Measurements from ENCODE around the gene ARHGEF5.
"Not testable (repeated sequence)": the region's sequence is repeated elsewhere in the genome, so short reads cannot be mapped to it uniquely, and the experiment has no call there.

Gene ARHGEF5

DNA sequence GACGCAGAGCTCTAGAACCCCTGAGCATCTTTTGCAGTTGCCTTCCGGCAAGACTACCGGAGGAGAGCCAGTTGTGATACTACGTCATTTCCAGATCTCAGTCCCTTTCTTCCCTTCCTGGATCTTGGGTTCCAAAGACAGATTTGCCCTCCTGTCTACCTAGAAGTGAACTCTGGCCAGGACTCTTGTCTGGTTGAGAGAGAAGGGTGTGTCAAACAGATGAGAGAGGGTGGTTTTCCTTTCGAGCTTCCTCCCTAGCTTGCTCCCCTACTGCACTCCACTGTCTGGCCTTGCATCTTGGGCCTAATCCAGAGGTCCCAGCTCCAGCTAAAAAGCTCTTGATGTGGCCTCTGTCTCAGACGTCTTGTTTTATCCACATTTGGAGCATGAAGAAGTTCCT lies 983 bp downstream of the ARHGEF5 start:
- H3K27me3 ChIP-seq (ENCODE audit: low read depth); H3K4me3 ChIP-seq; in situ Hi-C loops (cut with MboI; ENCODE audit: low sequenced_read_pairs); DNase-seq (ENCODE audit: low spot score in 2 of 2); H3K4me1 ChIP-seq; H3K9me3 ChIP-seq; H3K36me3 ChIP-seq (replicated peaks): not testable (repeated sequence)

DNA sequence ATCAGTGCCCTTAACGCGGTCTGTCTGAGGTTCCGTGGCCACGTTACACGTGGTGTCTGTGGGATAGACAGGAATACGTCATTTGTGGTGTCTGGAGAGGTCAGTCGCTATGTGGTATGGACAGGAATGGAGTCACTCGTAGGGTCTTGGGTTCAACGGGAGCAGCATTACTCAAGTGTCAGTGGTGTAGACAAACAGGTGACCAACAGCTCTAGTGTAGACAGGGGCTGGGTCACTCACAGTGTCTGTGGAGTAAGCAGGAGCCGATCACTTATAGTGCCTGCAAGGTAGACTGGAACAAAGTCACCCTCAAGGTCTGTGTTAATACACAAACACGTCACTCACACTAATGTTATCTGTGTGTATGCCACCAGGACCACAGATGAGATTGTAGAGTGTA lies 1.7 kb downstream of the ARHGEF5 start:
- H3K4me3 ChIP-seq; H3K27me3 ChIP-seq (ENCODE audit: low read depth): not testable (repeated sequence)

DNA sequence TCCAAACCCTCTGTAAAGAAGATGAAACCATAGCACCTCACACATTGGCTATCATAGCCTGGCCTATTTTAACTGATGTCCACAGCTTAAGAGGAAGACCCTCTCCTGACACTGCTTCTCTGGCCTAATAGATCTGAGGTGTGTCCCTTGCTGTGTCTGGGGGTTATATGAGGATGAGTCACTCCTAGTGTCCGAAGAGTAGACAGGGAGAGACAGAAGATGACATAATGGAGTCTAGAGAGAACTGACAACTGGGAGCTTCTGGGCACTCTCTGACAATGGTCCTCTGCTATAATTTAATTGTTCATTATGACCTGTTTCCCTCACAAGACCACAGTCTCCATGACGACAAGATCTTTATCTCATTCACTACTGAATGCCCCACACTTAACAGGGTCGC lies 6.9 kb downstream of the ARHGEF5 start:
- in situ Hi-C loops (cut with MboI; ENCODE audit: low sequenced_read_pairs); DNase-seq (ENCODE audit: low spot score in 2 of 2); H3K4me3 ChIP-seq; H3K27me3 ChIP-seq (ENCODE audit: low read depth); H3K4me1 ChIP-seq; H3K36me3 ChIP-seq (replicated peaks); H3K9me3 ChIP-seq: not testable (repeated sequence)

More for the DNA sequence above, 1.7 kb downstream of the ARHGEF5 start:
- H3K9me3 ChIP-seq; DNase-seq (ENCODE audit: low spot score in 2 of 2); in situ Hi-C loops (cut with MboI; ENCODE audit: low sequenced_read_pairs); H3K36me3 ChIP-seq (replicated peaks); H3K4me1 ChIP-seq: not testable (repeated sequence)

DNA sequence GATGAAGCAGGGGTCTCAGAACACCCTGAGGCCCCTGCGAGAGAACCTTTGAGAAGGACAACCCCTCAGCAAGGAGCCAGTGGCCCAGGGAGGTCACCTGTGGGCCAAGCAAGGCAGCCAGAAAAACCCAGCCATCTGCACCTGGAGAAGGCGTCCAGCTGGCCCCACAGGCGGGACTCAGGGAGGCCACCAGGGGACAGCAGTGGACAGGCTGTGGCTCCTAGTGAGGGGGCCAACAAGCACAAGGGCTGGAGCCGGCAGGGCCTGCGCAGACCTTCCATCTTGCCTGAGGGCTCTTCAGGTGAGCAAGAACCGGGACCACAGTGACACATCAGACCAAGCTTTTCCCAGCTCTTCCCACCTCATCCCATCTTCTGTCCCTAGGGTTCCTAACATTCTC lies 10.3 kb downstream of the ARHGEF5 start:
- H3K36me3 ChIP-seq (replicated peaks); DNase-seq (ENCODE audit: low spot score in 2 of 2); H3K27me3 ChIP-seq (ENCODE audit: low read depth); H3K9me3 ChIP-seq; H3K4me3 ChIP-seq; H3K4me1 ChIP-seq; in situ Hi-C loops (cut with MboI; ENCODE audit: low sequenced_read_pairs): not testable (repeated sequence)

DNA sequence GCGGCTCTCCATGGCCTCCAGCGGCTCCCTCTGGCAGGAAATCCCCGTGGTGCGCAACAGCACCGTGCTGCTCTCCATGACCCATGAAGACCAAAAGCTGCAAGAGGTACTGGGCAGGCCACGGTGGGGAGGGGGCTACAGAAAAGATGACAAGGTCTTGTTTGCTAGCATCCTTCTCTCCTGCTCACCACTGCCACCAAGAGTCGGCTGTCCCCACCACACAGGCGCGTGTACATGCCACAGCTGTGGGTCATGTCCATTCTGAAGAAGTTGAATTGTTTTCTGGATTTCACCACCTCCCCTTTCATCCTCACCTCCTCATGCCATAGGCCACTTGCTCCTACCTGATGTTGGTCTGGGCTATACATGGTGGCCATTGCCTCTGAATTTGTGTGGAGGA lies 12.0 kb downstream of the ARHGEF5 start:
- H3K9me3 ChIP-seq; DNase-seq (ENCODE audit: low spot score in 2 of 2); H3K27me3 ChIP-seq (ENCODE audit: low read depth); H3K4me1 ChIP-seq; H3K36me3 ChIP-seq (replicated peaks); in situ Hi-C loops (cut with MboI; ENCODE audit: low sequenced_read_pairs); H3K4me3 ChIP-seq: not testable (repeated sequence)

DNA sequence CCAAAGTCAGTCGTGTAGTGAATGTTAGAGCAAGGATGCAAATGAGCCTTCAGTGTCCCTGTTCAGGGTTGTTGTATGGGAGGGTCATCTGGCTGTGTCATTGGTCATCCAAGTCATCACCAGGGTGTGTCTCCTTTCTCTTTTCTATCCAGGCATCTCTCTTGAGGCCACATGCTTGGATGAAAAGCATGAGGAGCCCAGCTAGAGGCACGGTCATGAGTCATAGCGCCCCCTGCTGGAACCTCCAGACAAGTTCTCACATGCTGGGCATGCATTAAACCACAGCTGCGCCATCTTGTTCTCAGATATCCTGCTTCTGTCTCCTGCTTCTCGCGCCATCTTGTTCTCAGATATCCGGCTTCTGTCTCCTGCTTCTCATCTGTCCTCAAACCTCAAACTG lies 14.0 kb downstream of the ARHGEF5 start:
- H3K4me3 ChIP-seq; H3K27me3 ChIP-seq (ENCODE audit: low read depth); H3K36me3 ChIP-seq (replicated peaks); H3K9me3 ChIP-seq; H3K4me1 ChIP-seq; in situ Hi-C loops (cut with MboI; ENCODE audit: low sequenced_read_pairs); DNase-seq (ENCODE audit: low spot score in 2 of 2): not testable (repeated sequence)

DNA sequence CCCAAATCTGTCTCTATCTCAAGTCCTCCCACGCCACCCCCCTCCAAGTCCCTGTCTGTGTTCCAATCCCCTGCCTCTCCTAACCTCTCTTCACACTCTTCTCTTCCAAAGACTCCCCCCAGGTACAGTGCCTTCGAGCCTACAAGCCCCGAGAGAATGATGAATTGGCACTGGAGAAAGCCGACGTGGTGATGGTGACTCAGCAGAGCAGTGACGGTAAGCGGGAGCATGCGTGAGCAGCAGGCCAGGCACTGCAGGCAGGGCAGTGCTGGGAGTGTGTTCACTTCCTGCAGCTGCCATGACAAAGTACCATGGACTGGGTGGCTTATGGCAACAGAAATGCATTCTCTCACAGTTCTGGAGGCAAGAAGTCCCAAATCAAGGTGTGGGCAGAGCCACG lies 23.4 kb downstream of the ARHGEF5 start:
- DNase-seq (ENCODE audit: low spot score in 2 of 2): no peak
- Histone ChIP-seq H3K4me3 (no peak overlapping the region), H3K36me3 (replicated peaks) (no peaks in the 10 kb centered on the region), H3K27me3 (ENCODE audit: low read depth) (no peaks in the 10 kb centered on the region), H3K4me1 (no peaks in the 10 kb centered on the region), H3K9me3 (no peaks in the 10 kb centered on the region)
- in situ Hi-C loops (cut with MboI; ENCODE audit: low sequenced_read_pairs): no loop called here

DNA sequence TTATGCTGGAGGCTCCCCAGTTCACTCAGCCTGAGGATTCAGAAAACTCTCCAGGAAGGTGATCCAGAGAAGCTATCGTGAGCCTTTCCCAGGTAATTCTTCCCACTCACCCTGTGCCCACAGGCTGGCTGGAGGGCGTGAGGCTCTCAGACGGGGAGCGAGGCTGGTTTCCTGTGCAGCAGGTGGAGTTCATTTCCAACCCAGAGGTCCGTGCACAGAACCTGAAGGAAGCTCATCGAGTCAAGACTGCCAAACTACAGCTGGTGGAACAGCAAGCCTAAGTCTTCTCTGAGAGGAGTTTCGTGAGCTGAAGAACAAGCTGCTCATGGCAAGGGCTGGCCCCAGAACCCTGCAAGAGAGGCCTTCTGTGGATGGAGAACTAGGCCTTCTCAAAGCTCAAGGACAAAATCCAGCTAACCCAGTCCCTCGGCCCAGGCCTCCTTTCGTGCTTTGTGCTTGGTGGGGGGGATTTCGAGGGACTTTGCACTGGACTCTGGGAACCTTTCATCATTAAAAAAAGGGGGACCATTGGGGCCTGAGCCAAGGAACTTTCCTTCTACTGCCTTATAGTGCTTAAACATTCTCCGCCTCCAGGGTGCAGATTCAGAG lies 24.7 kb downstream of the ARHGEF5 start:
- H3K36me3 ChIP-seq (replicated peaks): no peaks in the 10 kb centered on the region

DNA sequence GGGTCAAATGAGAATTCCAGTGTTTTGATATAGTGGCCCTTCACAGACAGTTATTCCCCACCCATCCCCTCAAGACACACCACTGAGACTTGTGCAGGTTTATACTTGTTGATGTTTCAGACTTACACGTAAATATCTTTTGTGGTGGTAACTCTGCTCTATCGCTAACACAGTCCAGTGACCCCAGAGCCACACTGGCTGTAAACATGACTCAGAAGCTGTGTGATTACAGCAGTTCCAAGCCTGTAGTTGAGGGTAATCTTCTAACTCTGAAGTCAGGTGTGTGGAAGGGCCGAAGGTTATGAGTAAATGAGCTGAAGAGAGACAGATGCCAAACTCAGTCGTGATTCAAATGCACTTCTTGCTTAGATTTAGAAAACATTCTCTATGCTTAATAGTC lies 28.9 kb downstream of the ARHGEF5 start:
- no peaks in the 10 kb centered on the region for H3K9me3 ChIP-seq
- no peaks in the 10 kb centered on the region for H3K27me3 ChIP-seq (ENCODE audit: low read depth)
- H3K36me3 ChIP-seq (replicated peaks): no peaks in the 10 kb centered on the region
- no peaks in the 10 kb centered on the region for H3K4me1 ChIP-seq
- no peak overlapping the region for H3K4me3 ChIP-seq
- in situ Hi-C loops (cut with MboI; ENCODE audit: low sequenced_read_pairs): no loop called here
- no peak for DNase-seq (ENCODE audit: low spot score in 2 of 2)

More for the DNA sequence above, 24.7 kb downstream of the ARHGEF5 start:
- DNase-seq (ENCODE audit: low spot score in 2 of 2): no peak
- Histone ChIP-seq H3K9me3 (no peaks in the 10 kb centered on the region), H3K4me1 (no peaks in the 10 kb centered on the region), H3K4me3 (no peak overlapping the region), H3K27me3 (ENCODE audit: low read depth) (no peaks in the 10 kb centered on the region)
- in situ Hi-C loops (cut with MboI; ENCODE audit: low sequenced_read_pairs): no loop called here

DNA sequence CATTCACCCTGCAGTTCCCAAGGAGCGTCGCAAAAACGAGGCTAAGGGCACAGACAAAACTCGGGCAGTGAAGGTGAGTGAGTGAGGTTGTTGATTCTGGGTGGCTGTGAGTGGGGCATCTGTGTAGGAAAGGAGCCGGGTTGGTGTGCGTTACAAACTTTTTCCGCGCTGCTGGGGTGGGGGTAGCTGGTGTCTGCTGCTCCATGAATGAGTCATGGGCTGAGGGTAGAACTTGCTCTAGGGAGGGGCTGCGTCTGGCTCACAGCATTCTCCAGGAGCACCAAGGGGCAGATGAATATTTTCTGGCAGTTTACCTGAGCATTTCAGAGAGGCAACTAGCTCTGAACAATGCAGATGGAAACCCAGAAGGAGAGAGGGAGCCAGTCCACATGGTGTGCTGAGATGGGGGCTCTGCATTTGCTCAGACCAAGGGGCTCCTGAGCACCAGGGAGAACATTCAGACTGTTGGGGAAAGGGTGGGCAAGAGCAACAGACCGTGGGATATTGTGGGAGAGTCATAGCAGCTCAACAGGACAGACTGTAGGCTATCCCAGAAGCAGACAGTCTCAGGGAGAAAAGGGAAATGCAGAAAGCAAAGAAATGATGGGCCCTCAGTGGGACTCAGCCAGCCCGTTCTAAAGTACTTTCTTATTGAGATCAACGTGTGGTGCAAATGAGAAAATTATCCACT lies 29.5 kb downstream of the ARHGEF5 start:
- Histone ChIP-seq H3K4me3 (no peak overlapping the region), H3K36me3 (replicated peaks) (no peaks in the 10 kb centered on the region), H3K27me3 (ENCODE audit: low read depth) (no peaks in the 10 kb centered on the region), H3K9me3 (no peaks in the 10 kb centered on the region), H3K4me1 (no peaks in the 10 kb centered on the region)
- DNase-seq (ENCODE audit: low spot score in 2 of 2): no peak
- in situ Hi-C loops (cut with MboI; ENCODE audit: low sequenced_read_pairs): no loop called here

DNA sequence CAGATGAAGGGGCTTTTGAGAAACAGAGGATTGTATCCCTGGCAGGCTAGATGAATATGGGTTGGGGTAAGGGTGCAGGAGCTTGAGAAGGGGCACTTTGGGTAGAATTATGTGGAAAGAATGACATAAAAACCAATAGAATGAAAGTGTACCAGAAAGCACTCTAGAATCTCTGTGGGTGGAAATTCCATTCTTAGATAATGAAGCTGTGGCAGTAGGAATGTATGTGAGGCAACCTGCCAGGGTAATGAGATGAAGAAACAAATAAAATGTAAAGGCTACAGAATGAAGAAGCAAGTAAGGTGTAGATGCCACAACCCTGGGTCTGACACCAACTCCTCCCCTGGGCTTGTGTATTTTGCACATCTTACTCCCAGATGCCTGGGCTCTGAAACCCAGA lies 31.5 kb downstream of the ARHGEF5 start:
- Histone ChIP-seq H3K27me3 (ENCODE audit: low read depth) (no peaks in the 10 kb centered on the region), H3K9me3 (no peaks in the 10 kb centered on the region), H3K4me1 (no peaks in the 10 kb centered on the region), H3K36me3 (replicated peaks) (no peaks in the 10 kb centered on the region), H3K4me3 (no peak overlapping the region)
- DNase-seq (ENCODE audit: low spot score in 2 of 2): no peak
- in situ Hi-C loops (cut with MboI; ENCODE audit: low sequenced_read_pairs): no loop called here

DNA sequence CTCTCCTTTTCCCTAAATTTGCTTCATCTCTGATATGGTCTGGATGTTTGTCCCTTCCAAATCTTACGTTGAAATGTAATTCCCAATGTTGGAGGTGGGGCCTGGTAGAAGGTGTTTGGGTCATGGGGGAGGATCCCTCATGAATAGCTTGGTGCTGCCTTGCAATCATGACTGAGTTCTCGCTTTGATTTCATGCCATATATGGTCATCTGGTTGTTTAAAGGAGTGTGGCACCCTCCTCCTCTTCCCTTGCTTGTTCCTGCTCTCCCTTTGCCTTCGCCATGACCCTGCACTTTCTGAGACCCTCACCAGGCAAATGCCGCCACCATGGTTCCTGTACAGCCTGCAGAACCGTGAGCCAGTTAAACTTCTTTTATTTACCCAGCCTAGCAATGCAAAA lies 33.7 kb downstream of the ARHGEF5 start:
- no peaks in the 10 kb centered on the region for H3K27me3 ChIP-seq (ENCODE audit: low read depth)
- in situ Hi-C loops (cut with MboI; ENCODE audit: low sequenced_read_pairs): no loop called here

DNA sequence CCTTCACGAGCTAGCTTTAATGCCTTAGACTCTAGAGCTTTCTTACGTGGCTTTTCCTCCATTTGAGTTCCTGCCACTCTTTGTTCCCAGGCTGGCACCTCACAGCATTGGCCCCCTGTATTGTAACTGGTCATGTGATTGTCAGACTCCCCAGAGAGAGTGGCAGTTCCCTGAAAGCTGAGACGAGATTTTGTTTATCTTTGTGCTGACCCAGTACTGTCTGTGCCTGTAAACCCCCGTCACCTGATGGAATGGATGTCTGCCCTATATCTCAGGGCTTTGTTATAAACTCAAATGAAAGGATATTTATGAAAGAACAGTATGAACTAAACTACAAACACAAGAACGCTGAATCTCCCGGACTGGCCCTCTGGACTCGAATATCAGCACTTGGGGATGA lies 35.3 kb downstream of the ARHGEF5 start:
- in situ Hi-C loops (cut with MboI; ENCODE audit: low sequenced_read_pairs): no loop called here
- Histone ChIP-seq H3K9me3 (no peaks in the 10 kb centered on the region), H3K4me3 (no peak overlapping the region), H3K4me1 (no peaks in the 10 kb centered on the region), H3K27me3 (ENCODE audit: low read depth) (no peaks in the 10 kb centered on the region), H3K36me3 (replicated peaks) (no peaks in the 10 kb centered on the region)
- DNase-seq (ENCODE audit: low spot score in 2 of 2): no peak

More for the DNA sequence above, 33.7 kb downstream of the ARHGEF5 start:
- Histone ChIP-seq H3K4me1 (no peaks in the 10 kb centered on the region), H3K36me3 (replicated peaks) (no peaks in the 10 kb centered on the region), H3K4me3 (no peak overlapping the region), H3K9me3 (no peaks in the 10 kb centered on the region)
- DNase-seq (ENCODE audit: low spot score in 2 of 2): no peak

DNA sequence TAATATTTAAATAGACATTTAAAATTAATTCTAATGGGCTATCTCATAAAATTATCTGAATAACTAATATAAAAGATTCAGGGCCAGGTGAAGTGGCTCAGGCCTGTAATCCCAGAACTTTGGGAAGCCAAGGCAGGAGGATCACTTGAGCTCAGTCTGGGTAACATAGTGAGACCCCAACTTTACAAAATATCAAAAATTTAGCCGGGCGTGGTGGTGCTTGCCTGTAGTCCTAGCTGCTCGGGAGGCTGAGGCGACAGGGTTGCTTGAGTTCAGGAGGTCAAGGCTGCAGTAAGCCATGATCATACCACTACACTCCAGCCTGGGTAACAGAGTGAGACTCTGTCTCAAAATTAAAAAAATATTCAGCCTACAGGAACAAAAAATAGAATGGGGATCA lies 35.8 kb downstream of the ARHGEF5 start:
- Histone ChIP-seq H3K4me1 (no peaks in the 10 kb centered on the region), H3K27me3 (ENCODE audit: low read depth) (no peaks in the 10 kb centered on the region), H3K9me3 (no peaks in the 10 kb centered on the region), H3K4me3 (no peak overlapping the region), H3K36me3 (replicated peaks) (no peaks in the 10 kb centered on the region)
- no peak for DNase-seq (ENCODE audit: low spot score in 2 of 2)
- in situ Hi-C loops (cut with MboI; ENCODE audit: low sequenced_read_pairs): no loop called here

DNA sequence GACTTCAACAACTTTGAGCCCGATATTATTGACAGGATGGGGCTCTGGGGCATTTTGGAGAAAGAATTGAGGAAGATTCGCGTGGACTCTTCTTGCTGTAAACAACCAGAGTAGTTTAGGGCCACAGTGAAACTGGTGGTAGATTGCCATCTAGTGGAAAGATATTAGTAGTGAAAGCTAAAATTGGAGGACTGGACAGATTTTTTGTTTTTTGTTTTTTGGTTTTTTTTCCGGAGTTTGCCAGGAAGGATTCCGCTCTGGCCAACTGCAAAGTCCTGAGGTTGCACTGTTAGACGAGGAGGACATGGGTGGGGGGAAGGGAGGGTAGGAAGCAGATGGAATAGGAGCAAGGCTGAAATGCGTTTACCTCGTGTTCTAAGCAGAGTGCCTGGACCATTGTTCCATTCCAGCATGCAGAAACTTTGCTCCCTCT lies 36.6 kb downstream of the ARHGEF5 start:
- Histone ChIP-seq H3K9me3 (no peaks in the 10 kb centered on the region), H3K4me3 (no peak overlapping the region), H3K36me3 (replicated peaks) (no peaks in the 10 kb centered on the region), H3K4me1 (no peaks in the 10 kb centered on the region), H3K27me3 (ENCODE audit: low read depth) (no peaks in the 10 kb centered on the region)
- in situ Hi-C loops (cut with MboI; ENCODE audit: low sequenced_read_pairs): no loop called here
- DNase-seq (ENCODE audit: low spot score in 2 of 2): peak; percentile 18 to 52
